ENCODE data around the gene MAPKAPK2.

The MAPKAPK2 gene

GRCh38 chr1:206703661-206704060 is 19.0 kb downstream of the MAPKAPK2 start:
- peak; percentile 49 for DNase-seq (ENCODE audit: low read depth)

GRCh38 chr1:206704226-206704625 is 19.5 kb downstream of the MAPKAPK2 start:
- DNase-seq (ENCODE audit: low read depth), result no peak

GRCh38 chr1:206705191-206705590 is 20.5 kb downstream of the MAPKAPK2 start:
- DNase-seq (ENCODE audit: low read depth), result peak; percentile 77

DNA sequence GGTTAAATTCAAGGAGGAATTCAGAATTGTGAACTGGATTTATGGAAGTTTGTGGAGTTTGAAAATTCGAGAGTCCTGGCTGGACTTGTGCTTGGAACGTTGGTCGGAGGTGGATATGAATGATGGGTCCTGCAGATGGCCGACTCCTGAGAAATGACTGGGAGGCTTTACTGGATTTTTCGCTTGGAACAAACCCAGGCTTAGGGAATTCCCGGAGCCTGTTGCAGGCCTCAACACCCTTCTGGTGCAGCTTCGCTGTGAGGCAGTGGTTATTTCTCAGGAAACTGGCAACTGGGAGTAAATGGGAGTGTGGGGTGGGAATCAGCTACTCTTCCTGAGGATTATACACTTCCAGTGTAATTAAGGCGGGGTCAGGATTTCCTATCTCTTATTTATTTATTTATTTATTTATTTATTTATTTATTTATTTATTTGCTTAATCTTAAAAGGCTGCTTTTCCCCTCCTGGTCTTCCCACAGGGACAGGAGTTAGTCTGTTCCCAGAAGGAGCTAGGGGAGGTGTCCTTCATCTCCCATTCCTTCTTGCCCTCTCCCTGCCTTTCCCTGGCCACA is 21.1 kb downstream of the MAPKAPK2 start:
- DNase-seq (ENCODE audit: low read depth), result no peak

GRCh38 chr1:206706298-206706791 is 21.6 kb downstream of the MAPKAPK2 start:
- DNase-seq (ENCODE audit: low read depth), result peak; percentile 86

GRCh38 chr1:206706806-206707366 is 22.2 kb downstream of the MAPKAPK2 start:
- DNase-seq (ENCODE audit: low read depth), result no peak

- DNase-seq (ENCODE audit: low read depth), result no peak
Observed at GRCh38 chr1:206708058-206708457, 23.4 kb downstream of the MAPKAPK2 start.

DNA sequence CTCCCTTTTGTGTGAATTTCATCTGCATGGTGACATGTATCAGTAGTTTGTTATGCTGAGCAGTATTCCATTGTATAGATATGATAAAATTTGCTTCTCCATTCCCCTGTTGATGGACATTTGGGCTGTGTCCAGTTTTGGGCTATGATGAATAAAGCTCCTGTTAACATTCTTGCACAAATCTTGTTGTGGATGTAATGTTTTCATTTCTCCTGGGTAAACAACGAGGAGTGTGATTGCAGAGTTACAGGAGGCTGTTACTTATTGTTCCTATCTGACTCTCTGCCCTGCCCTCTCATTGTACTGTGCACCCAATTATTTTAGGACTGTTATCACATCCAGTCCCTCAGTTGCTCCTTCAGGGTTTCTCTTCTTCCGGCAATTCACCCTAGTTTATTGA is 24.2 kb downstream of the MAPKAPK2 start:
- no peak for DNase-seq (ENCODE audit: low read depth)

GRCh38 chr1:206709322-206709721 is 24.6 kb downstream of the MAPKAPK2 start:
- DNase-seq (ENCODE audit: low read depth), result no peak

DNA sequence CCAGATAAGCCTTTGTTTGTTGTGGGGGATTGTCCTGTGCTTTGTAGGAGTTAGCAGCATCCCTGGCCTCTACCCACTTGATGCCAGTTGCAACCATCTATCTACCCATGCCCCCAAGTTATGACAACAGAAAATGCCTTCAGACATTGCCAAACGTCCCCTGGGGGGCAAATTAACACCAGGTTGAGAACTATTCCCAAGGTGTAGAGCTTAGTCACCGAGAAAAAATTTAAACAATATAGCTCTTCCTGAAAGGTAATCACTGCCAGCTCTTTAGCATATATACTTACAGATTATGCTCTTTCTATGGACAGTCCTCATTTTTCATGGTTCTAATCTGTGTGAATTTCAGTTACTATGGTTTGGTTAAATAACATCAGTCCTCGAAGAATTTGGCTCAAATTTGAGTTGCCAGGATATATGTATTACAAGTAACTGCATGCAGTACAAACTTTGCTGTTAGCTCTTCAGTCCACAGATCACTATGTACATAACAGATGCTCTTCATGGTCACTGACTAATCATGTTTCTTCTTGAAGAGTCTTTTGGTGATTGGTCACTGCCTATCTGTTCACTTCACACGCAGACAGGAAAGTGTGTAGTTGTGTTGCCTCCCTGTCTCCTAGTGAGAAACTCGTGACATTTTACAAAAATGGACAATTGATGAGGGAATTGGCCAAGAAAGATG is 25.2 kb downstream of the MAPKAPK2 start:
- DNase-seq (ENCODE audit: low read depth), result peak; percentile 59

DNA sequence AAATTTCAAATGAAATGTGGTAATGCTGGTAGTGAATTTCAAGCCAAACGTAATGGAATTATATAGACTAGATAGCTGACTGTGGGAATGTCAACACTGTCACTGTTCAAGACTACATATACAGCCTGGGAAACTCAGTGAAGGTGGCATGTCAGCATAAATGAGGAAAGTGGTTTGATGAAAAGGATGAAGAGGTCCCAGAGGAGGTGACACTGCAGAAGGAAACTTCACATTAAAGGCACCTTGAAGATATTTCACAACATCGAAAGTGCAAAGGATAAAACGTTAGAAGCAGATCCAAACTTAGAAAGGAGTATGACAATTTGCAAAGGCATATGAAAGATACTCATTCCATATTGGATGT is 25.7 kb downstream of the MAPKAPK2 start:
- no peak for DNase-seq (ENCODE audit: low read depth)

DNA sequence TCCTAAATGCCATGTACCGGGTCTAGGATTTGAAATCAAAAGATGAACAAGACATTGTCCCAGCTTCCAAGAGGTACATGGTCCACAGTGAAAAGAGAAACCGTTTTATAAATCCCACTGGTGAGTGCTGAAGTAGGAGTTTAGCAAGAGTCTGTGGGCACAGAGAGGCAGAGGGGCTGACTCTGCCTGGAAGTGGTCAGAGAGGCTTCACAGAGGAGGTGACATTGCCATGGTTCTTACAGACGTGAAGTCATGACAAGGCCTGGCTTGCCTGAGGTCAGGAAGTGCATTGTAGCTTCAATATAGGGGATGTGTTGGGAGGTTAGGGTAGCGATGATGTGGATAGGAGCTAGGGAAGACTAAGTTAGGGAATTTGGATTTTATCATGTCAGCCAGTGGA is 28.4 kb downstream of the MAPKAPK2 start:
- no peak for DNase-seq (ENCODE audit: low read depth)

- DNase-seq (ENCODE audit: low read depth), result no peak
Observed at GRCh38 chr1:206713910-206714312, 29.2 kb downstream of the MAPKAPK2 start.

- DNase-seq (ENCODE audit: low read depth), result peak; percentile 83
Observed at GRCh38 chr1:206714331-206715058, 29.8 kb downstream of the MAPKAPK2 start.

DNA sequence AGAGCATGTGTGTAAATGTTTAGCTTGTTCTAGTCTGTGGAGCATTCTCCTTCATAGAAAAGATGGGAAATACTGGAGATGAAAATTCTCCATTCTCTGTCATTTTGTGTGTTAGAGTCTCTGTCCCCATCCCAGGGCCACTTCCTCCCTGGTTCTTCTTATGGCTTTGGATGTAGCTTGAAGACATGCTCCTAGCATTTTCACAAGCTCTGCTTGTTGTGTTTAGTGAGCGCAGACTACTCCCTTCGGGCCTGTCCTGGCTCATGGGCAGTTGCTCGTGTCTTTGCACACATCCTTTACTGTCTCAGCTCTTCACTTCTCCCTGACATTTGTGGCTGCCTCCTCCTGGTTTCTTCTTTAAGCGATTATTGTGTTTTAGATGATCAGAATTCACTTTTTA is 30.4 kb downstream of the MAPKAPK2 start:
- DNase-seq (ENCODE audit: low read depth), result no peak

DNA sequence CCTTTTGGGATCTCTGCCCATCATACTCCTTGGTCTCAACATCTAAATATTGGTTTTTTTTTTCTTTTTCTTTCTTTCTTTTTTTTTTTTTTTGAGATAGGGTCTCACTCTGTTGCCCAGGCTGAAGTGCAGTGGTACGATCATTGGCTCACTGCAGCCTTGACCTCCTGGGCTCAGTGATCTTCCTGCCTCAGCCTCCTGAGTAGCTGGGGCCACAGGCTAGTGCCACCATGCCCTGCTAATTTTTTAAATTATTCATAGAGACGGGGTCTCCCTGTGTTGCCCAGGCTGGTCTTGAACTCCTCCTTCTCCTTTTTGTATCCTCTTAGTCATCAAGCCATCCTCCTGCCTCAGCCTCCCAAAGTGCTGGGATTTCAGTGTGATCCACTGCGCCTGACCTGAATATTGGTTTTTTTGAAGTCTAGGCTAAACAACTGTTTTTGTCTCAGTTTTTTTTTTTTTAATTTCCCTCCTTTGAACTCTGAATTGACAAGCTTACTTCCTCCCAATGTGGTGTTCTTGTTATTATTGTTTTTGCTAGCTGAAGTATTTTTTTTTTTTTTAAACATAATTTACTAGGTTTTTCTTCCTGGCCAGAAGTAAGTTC is 30.9 kb downstream of the MAPKAPK2 start:
- DNase-seq (ENCODE audit: low read depth), result no peak

GRCh38 chr1:206716159-206716869 is 31.6 kb downstream of the MAPKAPK2 start:
- DNase-seq (ENCODE audit: low read depth), result no peak

DNA sequence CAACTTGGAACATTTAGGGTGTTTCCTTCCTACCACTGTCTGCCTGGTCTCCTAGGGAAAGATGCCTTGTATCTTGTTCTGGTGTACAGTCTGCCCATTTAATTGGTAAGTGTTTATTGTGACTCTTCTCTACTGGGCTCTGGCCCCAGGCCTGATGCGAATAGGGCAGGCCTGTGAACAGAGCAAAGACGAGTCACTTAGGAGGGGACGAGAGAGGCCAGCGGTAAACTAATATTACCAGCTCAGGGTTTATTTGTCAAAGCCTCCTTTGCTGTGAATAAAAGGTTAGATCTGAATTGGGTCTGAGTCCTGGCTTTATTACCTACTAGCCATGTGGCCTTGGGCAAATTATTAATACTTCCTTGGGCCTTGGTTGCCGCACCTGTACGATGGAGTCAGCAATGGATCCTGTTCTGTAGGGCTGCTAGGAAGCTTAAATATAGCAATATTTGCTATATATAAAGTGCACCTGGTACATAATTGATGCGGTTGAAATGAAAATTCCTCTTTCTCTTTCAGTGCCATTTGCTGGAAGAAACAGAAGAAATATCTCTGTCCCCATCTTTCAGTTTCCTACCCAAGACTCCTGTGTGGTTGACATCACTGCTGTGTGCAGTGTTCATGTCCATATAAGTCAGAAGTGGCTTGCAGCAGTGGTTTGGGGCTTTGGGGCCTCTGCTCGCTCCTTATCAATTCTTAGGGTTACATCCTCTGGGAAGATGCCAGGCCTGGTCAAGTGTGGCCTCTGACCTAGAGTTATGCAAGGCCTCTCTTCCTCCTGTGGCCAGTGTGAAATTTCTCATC is 32.4 kb downstream of the MAPKAPK2 start:
- peak; percentile 41 for DNase-seq (ENCODE audit: low read depth)

- DNase-seq (ENCODE audit: low read depth), result no peak
Observed at GRCh38 chr1:206717674-206717989, 32.9 kb downstream of the MAPKAPK2 start.

DNA sequence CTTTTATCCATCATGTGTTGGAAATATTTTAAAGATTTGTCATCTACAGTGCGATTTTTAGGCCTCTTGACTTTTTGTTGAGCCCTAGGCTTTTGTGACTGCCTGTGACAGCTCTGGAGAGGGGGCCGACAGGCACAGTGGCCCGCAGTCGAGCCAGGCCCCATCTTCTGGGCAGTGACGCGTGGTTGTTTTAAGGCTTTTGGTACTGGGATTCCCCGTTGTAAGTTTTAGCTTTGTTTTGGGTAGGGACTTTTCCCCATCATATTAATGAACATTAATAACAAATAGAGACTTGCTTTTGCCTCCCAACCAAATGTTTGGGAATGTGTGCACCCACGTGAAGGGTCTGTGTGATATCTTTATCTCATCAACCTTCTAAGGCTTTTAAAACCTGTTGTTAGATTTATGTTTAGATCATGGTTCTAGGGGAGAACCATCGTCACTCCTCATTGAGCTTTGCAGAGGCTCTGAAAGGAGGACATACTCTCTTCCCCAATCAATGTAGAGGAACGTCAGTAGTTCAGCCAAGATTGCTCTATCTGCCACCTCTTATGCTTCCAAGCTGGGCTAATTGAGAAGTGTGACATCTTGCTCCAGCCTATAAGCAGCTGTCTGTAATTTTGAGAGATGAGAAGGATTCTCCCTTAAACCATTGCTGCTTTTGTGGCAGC is 34.6 kb downstream of the MAPKAPK2 start:
- DNase-seq (ENCODE audit: low read depth), result no peak

- DNase-seq (ENCODE audit: low read depth), result no peak
Observed at GRCh38 chr1:206721454-206721853, 36.7 kb downstream of the MAPKAPK2 start.
